Measurements from ENCODE around the gene CNDP1.
"Not testable (repeated sequence)": the region's sequence is repeated elsewhere in the genome, so short reads cannot be mapped to it uniquely, and the experiment has no call there.

CNDP1 gene

GRCh38 chr18:74544898-74545297 lies 10.6 kb downstream of the CNDP1 start:
- no peak for DNase-seq (ENCODE audit: low read depth in 1 of 2, low spot score in 1 of 2)

GRCh38 chr18:74546007-74546406 lies 11.7 kb downstream of the CNDP1 start:
- DNase-seq (ENCODE audit: low read depth in 1 of 2, low spot score in 1 of 2) = no peak

GRCh38 chr18:74546751-74547530 lies 12.6 kb downstream of the CNDP1 start:
- no peak for DNase-seq (ENCODE audit: low read depth in 1 of 2, low spot score in 1 of 2)

- no peak for DNase-seq (ENCODE audit: low read depth in 1 of 2, low spot score in 1 of 2)
These were observed 13.6 kb downstream of the CNDP1 start for GRCh38 chr18:74547860-74548259.

- DNase-seq (ENCODE audit: low read depth in 1 of 2, low spot score in 1 of 2) = no peak
These were observed 15.3 kb downstream of the CNDP1 start for GRCh38 chr18:74549591-74550104.

- DNase-seq (ENCODE audit: low read depth in 1 of 2, low spot score in 1 of 2) = no peak
These were observed 16.6 kb downstream of the CNDP1 start for GRCh38 chr18:74550886-74551285.

- no peak for DNase-seq (ENCODE audit: low read depth in 1 of 2, low spot score in 1 of 2)
These were observed 17.2 kb downstream of the CNDP1 start for GRCh38 chr18:74551452-74551851.

- peak; percentile 48 to 52 for DNase-seq (ENCODE audit: low read depth in 1 of 2, low spot score in 1 of 2)
These were observed 17.7 kb downstream of the CNDP1 start for GRCh38 chr18:74551936-74552555.

GRCh38 chr18:74556126-74556525 lies 21.8 kb downstream of the CNDP1 start:
- no peak for DNase-seq (ENCODE audit: low read depth in 1 of 2, low spot score in 1 of 2)

GRCh38 chr18:74558096-74558495 lies 23.8 kb downstream of the CNDP1 start:
- no peak for DNase-seq (ENCODE audit: low read depth in 1 of 2, low spot score in 1 of 2)

GRCh38 chr18:74562131-74562730 lies 27.9 kb downstream of the CNDP1 start:
- no peak for DNase-seq (ENCODE audit: low read depth in 1 of 2, low spot score in 1 of 2)

- DNase-seq (ENCODE audit: low read depth in 1 of 2, low spot score in 1 of 2) = no peak
These were observed 28.5 kb downstream of the CNDP1 start for GRCh38 chr18:74562775-74563174.

- DNase-seq (ENCODE audit: low read depth in 1 of 2, low spot score in 1 of 2) = no peak
These were observed 29.7 kb downstream of the CNDP1 start for GRCh38 chr18:74563999-74564398.

GRCh38 chr18:74565164-74565563 lies 30.9 kb downstream of the CNDP1 start:
- not testable (repeated sequence) for DNase-seq (ENCODE audit: low read depth in 1 of 2, low spot score in 1 of 2)

GRCh38 chr18:74565993-74566392 lies 31.7 kb downstream of the CNDP1 start:
- DNase-seq (ENCODE audit: low read depth in 1 of 2, low spot score in 1 of 2) = not testable (repeated sequence)

GRCh38 chr18:74567822-74568221 lies 33.5 kb downstream of the CNDP1 start:
- no peak for DNase-seq (ENCODE audit: low read depth in 1 of 2, low spot score in 1 of 2)

GRCh38 chr18:74569401-74569800 lies 35.1 kb downstream of the CNDP1 start:
- no peak for DNase-seq (ENCODE audit: low read depth in 1 of 2, low spot score in 1 of 2)

- no peak for DNase-seq (ENCODE audit: low read depth in 1 of 2, low spot score in 1 of 2)
These were observed 36.0 kb downstream of the CNDP1 start for GRCh38 chr18:74570266-74570665.

GRCh38 chr18:74571895-74572680 lies 37.8 kb downstream of the CNDP1 start:
- DNase-seq (ENCODE audit: low read depth in 1 of 2, low spot score in 1 of 2) = no peak

GRCh38 chr18:74573053-74573452 lies 38.8 kb downstream of the CNDP1 start:
- DNase-seq (ENCODE audit: low read depth in 1 of 2, low spot score in 1 of 2) = no peak

GRCh38 chr18:74574916-74575315 lies 40.6 kb downstream of the CNDP1 start:
- no peak for DNase-seq (ENCODE audit: low read depth in 1 of 2, low spot score in 1 of 2)
